LoVo (cell line): Measurements from ENCODE around the gene ENPP5.
"Not testable (repeated sequence)": the region's sequence is repeated elsewhere in the genome, so short reads cannot be mapped to it uniquely, and the experiment has no call there.

Experiments
- DNase-seq: peaks from one replicate; pipeline ENCODE4 v3.0.0-alpha.2; 2016; ENCODE audit warnings: low spot score

ENPP5 gene

GRCh38 chr6:46174904-46175303, 4.1 kb upstream of the ENPP5 start:
- DNase-seq = no peak

- DNase-seq = no peak
These were observed 1.4 kb upstream of the ENPP5 start for GRCh38 chr6:46172176-46172575.

DNA sequence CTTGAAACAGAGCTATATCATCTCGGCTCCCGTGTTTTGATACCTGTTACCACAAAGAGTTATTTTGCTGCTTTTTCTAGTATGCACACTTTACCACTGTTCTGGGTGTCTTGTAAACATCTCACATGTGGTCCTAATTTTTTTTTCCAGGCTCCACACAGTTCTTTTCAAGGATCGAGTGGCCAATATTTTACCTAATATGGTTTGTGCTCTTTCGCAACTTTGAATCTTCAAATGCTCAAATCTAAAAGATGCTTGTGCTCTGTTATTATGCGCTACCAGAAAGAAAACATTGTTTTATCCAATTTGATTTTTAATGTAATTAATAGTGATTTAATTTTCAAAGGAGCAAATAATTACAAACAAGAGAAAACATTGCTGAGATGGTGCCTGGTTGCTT, 10.7 kb downstream of the ENPP5 start:
- no peak for DNase-seq

DNA sequence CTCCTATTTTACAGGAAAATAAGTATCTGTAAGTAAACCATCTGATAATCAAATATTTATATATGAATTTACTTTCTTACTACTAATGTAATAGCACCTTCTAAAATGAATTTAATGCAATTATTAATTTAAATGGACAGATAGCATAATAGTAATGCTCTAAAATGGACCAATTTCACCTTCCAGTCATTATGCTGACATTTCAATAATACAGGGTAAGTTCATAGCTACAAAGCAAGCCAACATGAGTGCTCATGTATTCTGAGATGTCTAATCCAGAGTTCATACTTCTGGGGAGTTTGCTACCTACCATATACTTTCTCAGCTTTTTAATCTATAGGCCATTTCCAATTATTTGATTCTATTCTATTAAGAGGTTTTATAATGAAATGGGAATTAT, 11.6 kb downstream of the ENPP5 start:
- no peak for DNase-seq

GRCh38 chr6:46156701-46157100, 14.1 kb downstream of the ENPP5 start:
- DNase-seq = no peak

DNA sequence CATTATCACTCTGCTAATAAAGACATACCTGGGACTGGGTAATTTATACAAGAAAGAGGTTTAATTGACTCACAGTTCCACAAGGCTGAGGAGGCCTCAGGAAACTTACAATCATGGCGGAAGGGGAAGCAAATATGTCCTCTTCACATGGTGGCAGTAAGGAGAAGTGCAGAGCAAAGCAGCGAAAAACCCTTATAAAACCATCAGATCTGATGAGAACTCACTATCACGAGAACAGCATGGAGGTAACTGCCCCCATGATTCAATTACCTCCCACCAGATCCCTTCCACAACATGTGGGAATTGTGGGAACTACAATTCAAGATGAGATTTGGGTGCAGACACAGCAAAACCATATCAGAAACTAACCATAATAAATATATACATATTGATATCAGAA, 21.7 kb downstream of the ENPP5 start:
- not testable (repeated sequence) for DNase-seq

- no peak for DNase-seq
These were observed 26.5 kb downstream of the ENPP5 start for GRCh38 chr6:46144270-46144669.

GRCh38 chr6:46138281-46138680, 32.5 kb downstream of the ENPP5 start:
- no peak for DNase-seq

DNA sequence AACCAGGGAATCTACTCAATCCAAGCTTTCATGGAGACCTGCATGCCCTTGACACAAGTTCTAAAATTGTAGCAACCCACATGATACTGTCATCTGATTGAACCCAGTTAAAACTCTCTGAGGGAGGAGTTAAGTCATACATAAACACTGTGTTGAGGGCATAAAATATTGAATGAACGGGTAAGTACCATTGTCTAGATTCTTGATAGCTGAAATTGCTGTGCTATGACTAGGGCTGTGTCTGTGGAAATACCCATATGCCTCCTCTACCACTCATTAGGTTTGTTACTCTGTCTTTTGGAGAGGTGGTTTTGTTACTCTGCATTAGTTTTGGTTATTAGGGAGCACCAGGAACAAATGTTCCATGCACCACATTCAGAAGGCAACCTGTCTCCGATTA, 33.4 kb downstream of the ENPP5 start:
- DNase-seq = no peak

- no peak for DNase-seq
These were observed 33.9 kb downstream of the ENPP5 start for GRCh38 chr6:46136831-46137230.

- no peak for DNase-seq
These were observed 35.6 kb downstream of the ENPP5 start for GRCh38 chr6:46135176-46135575.

- no peak for DNase-seq
These were observed 36.6 kb downstream of the ENPP5 start for GRCh38 chr6:46134216-46134615.

DNA sequence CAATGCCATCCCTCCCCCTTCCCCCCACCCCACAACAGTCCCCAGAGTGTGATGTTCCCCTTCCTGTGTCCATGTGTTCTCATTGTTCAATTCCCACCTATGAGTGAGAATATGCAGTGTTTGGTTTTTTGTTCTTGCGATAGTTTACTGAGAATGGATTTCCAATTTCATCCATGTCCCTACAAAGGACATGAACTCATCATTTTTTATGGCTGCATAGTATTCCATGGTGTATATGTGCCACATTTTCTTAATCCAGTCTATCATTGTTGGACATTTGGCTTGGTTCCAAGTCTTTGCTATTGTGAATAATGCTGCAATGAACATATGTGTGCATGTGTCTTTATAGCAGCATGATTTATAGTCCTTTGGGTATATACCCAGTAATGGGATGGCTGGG, 39.5 kb downstream of the ENPP5 start:
- not testable (repeated sequence) for DNase-seq

GRCh38 chr6:46130666-46131065, 40.1 kb downstream of the ENPP5 start:
- DNase-seq = no peak

DNA sequence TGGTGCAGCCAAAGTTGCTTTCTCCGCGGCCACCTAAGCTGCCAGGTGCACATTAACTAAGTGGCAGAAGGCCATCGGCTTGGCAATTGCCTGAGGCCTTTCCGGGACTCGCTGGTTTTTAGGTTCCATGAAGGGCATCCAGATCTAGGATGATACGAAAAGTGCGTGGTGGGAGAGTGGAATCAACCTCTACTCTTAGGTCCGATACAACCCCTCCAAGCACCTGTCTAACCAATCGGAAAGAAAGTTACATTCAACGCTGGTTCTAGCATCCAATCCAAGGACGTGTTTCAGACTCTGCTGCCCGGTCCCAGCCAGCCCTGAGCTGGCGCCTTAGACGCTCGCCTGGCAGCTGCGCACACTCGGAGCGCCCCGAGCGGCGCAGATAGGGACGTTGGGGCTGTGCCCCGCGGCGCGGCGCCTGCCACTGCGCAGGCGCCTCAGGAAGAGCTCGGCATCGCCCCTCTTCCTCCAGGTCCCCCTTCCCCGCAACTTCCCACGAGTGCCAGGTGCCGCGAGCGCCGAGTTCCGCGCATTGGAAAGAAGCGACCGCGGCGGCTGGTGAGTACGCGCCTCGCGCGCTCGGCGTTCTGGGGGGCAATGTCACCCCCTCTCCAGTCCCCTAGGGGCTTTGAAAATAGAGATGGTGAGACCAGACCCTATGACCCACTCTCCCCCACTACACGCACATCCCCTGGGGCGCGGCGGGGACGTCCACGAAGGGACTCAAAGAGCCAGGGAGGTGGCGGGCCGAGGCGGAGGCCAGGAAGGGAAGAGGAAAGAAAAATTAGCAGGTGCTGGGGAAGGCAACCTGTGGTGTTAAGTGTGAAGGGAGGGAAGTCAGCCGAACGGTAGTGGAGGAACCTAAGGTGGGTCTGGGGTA, 40.9 kb downstream of the ENPP5 start, which contains the start of gene ENPP4:
Gene ENPP4 (plus strand): TSS at position 361 of the 883 bp plus-strand sequence. CDS start 9,595 bp downstream, outside the sequence.
- DNase-seq = peak; percentile 94

DNA sequence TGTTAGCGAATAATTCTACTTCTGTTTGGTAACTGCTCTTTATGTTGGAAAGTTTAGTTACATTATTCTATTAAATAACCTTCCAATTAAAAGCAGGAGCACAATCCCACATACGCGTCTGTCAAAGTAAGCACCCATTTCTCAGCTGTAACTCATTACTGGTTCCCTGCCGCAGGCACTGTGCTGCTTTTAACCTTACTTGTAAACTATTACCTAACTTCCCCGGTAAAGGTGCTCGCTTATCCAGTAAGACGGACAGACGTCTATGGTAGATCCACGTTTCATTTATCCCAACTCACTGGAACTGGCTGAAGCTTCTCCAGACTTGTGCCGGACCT, 41.5 kb downstream of the ENPP5 start:
- DNase-seq = no peak

GRCh38 chr6:46128476-46128875, 42.3 kb downstream of the ENPP5 start:
- DNase-seq = no peak

DNA sequence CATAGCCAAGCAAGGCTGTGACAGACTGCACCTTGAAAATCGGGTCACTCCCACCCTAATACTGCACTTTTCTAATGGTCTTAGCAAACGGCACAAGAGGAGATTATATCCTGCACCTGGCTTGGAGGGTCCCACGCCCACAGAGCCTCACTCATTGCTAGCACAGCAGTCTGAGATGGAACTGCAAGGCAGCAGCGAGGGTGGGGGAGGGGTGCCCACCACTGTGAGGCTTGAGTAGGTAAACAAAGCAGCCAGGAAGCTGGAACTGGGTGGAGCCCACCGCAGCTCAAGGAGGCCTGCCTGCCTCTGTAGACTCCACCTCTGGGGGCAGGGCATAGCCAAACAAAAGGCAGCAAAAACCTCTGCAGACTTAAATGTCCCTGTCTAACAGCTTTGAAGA, 51.1 kb downstream of the ENPP5 start:
- not testable (repeated sequence) for DNase-seq

DNA sequence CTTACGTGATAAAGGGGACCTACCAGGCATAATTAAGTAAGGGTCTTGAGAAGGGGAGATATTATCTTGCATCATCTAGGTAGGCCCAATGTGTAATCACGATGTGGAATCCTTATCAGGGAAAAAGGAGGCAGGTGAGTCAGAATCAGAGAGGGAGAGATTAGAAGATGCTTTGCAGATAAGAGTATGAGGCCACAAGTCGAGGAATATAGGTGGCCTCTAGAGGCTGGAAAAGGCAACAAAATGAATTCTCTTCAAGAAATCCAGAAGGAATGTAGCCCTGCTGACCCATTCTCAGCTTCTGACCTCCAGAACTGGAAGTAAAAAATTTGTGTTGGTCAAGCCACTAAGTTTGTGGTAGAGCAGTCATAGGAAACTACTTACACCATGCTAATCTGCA, 51.9 kb downstream of the ENPP5 start:
- DNase-seq = no peak

DNA sequence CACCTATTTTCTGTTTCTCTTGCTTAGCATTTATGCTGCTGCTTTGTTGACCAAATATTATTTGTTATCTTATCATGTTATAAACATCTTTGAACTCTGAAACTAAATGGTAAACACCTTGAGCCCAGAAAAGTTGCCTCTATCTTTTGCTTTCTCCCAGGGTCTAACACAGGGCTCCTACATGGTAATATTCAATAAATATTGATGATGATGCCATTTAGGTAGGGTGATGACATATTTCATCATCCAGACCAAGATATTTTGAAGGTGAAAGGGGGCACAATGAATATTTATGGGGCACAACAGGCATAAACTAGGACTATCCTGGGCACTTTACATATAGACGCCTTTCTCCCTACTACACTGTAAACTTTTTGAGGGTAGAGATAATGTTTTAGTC, 52.6 kb downstream of the ENPP5 start:
- DNase-seq = no peak

- no peak for DNase-seq
These were observed 54.5 kb downstream of the ENPP5 start for GRCh38 chr6:46116289-46116688.

DNA sequence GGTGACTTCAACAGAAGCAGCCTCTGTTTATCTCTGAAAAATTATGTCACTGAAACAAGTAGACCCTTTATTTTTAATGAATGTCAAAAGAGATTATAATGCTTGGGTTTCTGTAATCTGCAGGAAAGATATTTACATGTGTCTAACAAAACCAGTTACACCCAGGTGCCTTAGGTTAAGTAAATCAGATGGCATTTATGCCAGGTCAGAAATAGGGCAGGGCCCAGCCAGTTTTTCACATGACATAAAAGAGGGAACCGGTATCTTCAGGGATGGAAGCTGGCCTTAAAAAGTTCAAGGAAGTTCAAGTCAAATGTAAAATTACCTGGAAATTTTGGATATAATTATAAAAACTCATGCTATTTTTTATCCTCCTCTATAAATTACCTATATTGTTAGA, 55.1 kb downstream of the ENPP5 start:
- DNase-seq = no peak

DNA sequence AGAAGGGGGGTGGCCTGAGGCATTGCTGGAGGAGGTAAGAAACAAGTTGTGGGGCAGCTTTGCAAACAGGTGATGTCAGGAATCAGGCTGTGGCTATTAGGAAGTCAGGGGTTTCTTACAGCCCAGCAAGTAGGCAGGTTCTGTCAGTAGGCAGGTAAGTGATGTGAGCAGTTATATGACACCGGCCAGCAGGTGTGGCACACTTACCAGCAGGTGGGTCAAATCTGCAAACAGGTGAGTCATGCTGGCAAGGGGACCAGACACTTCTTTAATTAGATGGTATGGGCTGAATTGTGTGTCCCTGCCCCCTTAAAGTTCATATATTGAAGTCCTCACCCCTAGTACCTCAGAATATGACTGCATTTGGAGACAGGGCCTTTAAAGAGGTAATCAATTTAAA, 57.4 kb downstream of the ENPP5 start:
- peak; percentile 47 for DNase-seq
